Ammon's horn (tissue), 1 donor: Measurements from ENCODE around the gene KCNJ15.
"Not testable (repeated sequence)": the region's sequence is repeated elsewhere in the genome, so short reads cannot be mapped to it uniquely, and the experiment has no call there.

ENCODE experiments used
- DNase-seq: peaks from one replicate; pipeline ENCODE4 v3.0.0-alpha.2; 2016; ENCODE audit warnings: low spot score

The KCNJ15 gene

DNA sequence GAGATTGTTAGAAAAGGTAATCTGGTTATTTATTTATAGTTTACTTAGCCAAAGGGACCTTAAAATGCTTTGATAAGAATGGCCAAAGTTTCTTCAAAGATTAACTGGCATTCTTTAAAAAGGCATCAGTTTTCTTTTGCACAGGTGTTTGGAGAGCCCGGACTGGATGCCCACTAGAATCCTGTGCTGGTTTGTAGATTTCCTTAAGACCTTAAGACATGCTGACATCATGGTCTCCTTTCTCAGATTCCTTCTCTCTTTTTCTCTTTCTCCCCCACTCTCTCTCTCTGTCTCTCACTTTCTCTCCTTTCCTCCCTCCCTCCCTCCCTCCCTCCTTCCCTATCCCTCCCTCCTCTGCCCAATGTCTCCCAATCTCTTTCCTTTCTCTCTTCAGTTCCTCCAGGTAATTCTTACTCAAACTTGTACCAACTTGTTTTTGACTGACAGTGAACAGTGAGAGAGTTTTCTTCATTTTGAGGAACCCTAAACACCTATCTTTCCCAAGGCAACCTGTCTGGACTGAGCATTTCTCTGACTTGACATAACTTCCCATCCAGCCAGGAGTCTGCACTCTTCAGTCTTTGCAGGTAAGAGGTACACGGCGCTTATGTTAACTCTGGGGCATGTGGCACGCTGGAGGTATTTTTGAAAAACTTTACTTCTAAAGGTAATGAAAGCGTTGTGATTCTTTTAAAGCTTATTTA is at the start of gene KCNJ15:
TSS of gene KCNJ15 (plus strand) at position 393 of the 704 bp plus-strand sequence. CDS start 42,271 bp downstream, outside the sequence.
- DNase-seq, result no peak

DNA sequence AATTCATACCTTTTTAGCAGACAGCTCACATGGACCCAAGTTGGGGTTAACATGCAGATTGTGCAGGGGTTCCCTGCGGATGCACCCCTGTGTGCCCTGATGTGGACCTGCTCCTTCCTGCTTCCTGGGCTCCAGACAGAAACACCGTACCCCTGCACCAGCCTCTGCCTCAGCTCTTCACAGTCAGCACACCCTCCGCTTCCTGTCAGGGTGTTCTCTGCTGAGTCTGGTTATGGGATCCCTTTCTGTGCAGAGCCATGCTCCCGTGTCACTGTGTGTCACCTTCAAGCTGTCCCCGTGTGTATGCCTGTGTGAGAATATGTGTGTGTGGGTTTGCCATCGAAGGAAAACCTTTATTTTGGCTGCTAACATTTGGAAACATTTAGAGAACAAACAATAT is 48.7 kb upstream of the KCNJ15 start:
- DNase-seq, result no peak

DNA sequence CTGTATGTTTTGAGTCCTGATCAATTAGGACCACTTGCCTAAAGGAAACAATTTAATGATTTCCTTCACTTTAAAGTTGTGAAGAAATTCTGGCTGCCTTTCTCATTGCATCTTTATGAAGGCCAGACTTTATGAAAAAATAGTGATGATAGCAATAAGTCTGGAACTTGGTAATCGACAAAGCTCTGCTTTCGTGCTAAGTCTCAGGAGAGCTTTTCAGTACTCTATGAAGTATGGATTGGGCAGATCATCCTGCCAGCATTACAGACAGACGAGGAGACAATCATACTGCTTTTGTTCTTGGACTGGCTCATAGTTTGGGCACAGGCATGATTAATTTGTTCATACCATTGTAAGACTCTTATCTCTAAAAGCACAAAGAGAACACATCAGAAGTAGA is 45.5 kb upstream of the KCNJ15 start:
- DNase-seq, result no peak

DNA sequence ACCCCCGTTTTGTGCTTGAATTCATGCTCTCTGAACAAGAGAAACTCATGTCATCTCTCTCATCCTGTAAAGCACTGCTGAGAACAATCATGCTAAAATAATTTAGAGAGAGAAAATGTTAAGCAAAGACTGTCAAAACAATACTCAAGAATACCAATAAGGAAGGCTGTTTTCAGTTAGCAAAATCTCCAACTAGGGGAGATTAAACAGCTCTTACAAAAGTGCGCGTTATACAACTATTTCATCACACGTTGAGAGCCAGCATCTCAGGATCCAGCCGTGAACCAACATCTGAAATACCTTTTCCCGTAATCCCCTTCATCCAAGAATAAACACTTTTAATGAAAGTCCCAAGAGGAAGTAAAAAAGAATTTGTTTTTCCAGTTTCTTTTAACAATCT is 44.1 kb upstream of the KCNJ15 start:
- no peak for DNase-seq

DNA sequence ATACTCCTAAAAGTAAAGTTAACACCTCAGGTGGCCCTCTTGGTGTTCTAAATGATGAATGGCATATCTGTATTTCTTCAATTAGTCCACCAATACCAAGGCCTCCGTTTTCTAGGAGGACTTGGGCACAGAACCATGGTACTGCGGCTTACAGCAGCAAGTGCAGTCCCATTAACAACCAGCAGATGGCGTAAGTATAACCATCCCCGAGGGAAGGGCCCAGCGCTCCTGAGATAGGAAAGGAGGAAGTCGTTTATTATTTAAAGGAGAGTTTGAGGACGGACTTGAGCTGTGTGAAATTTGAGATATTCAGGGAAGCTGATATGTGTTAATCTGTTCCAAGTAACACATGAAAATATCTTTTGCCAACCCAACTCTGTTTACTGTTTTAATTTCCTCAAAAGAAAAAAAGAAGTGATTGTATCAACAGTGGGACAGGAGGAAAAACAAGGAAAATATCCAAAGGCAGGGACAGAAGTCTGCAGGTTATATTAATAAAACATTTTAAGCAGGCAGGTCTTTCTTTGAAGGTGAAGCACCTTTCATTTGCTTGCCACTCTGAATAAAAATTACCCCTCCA is 37.7 kb upstream of the KCNJ15 start:
- peak; percentile 63 for DNase-seq

DNA sequence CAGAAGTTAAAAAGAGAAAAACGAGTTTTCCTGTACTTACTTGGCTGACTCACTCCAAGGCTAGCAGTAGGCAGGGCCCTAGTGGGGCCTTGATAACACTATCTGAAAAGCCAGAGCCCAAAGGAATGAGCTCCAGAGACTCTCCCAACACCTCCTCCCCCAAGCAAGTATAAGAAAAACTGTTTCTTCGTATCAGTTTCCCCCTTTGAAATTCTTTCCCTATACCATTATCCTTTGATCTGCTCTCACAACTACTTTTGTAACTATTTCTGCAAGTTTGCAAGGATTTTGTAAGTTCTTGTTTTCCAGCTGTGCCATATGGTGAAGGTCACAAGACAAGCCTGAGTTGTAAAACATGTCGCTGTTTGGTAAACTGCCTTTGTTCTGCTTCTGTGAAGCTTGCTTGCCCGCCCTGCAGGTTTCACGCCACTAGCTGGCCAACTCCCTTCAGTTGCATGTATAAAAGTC is 36.5 kb upstream of the KCNJ15 start:
- DNase-seq, result no peak

DNA sequence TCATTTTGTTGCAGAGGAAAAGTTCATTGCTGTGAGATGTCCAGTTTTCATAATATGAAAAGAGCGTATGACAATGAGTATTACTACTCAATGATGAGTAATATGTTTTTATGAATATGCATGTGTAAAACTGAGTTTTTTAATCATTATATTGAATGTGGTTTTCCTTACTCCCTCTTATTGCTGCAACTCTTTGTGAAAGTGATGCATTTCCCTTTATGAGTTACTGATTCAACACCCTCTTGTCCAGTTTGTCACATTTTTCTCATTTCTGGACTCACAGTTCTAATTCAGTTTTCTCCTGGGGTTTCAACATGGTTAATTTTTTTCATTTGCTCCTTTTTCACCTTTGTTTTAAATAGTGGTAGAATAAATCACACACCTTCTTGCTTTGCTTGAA is 35.2 kb upstream of the KCNJ15 start:
- DNase-seq, result no peak

DNA sequence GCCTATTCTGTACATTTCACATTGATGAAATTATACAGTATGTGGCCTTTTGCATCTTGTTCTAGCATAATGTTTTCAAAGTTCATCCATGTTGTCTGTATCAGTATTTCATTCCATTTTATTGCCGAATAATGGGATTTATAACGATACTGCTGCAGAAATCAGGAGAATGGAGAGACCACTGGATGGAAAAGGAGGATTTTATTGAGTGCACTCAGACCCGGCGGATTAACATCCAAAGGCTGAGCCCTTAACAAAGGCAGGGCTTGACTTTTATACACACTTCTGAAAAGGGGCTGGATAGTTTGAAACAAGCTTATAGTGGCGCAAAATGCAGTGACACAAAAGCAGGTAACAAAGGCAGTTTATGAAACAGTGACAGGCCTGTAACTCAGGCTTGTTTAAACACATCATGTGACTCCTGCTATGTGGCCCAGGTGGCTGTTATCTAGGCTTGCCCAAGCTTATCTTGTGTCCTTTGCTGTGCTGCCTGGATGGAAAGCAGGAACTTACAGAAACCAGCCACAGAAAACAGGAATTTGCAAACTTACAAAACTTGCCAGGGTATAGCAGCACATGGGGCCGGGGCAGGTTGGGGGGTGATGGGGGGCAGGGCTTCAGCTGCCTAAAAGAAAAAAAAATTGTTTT is 32.8 kb upstream of the KCNJ15 start:
- no peak for DNase-seq

DNA sequence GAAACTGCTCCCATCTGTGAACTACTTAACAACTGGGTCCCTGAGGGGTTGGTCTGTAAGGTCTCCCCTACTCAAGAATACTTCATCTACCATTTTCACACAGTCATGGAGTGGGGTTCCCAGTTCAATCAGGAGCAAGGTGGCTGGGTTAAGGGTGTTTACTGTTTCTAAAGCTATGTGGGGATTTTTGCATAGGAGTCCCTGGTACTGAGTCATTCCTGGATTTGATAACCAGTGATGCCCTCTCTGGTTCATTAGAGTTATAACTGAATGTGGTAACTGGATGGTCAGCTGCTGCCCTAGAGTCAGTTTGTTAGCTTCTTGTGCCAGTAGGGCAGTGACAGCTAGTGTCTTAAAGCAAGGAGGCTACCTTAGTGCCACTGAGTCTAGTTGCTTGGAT is 29.4 kb upstream of the KCNJ15 start:
- DNase-seq, result no peak

DNA sequence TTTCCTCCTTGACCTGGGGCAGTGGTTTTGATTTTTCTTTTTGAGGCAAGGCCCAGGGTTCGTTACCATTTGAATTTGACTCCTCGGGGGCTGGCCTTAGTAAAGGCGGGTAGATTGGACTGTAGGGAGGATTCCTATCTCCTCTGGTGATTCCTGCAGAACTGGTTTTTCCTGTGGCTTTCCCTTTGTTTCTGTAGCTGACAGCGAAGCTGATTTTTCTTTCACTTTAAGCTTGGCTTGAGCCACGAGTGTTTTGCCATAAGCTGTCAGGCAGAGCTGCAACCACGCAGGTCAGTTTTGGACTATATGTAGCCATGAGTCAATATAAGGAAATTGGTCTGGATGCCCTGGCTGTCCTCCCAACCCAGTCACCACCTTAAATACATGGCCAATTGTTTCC is 28.7 kb upstream of the KCNJ15 start:
- no peak for DNase-seq

DNA sequence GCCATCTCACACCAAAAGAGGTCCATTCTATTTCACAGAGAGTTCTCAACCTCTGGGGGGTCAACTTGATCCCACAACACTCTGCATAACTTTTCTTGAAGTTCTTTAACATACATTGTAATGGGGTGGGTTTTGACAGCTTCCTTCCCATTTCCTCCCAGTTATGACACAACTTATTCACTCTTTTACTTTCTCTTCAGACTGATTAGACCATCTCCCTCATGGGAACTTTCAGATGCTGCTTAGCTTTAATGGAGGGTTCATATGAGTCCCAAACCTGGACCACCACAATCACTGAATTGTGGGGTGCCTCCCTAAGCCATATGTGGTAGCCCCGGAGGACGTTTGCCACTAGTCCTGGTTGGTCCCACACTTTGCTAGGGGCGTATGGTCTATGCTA is 28.3 kb upstream of the KCNJ15 start:
- no peak for DNase-seq

DNA sequence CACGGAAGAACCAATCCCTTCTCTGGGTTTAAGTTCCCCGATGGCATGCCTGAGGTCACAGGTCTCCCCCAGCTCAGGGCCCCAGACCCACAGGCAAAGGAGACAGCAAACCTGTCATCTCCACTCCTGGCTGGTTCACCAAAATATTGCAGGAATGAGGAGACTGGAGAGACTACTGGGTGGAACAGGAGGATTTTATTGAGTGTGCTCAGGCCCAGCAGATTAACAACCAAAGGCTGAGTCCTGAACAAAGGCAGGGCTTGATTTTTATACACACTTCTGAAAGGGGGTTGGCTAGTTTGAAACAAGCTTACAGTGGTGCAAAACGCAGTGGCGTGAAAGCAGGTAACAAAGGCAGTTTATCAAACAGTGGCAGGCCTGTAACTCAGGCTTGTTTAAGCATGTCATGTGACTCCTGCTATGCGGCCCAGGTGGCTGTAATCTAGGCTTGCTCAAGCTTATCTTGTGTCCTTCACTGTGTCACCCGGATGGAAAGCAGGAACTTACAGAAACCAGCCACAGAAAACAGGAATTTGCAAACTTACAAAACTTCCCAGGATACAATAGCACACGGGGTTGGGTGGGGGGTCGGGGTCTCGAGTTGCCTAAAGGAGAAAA is 27.4 kb upstream of the KCNJ15 start:
- no peak for DNase-seq

DNA sequence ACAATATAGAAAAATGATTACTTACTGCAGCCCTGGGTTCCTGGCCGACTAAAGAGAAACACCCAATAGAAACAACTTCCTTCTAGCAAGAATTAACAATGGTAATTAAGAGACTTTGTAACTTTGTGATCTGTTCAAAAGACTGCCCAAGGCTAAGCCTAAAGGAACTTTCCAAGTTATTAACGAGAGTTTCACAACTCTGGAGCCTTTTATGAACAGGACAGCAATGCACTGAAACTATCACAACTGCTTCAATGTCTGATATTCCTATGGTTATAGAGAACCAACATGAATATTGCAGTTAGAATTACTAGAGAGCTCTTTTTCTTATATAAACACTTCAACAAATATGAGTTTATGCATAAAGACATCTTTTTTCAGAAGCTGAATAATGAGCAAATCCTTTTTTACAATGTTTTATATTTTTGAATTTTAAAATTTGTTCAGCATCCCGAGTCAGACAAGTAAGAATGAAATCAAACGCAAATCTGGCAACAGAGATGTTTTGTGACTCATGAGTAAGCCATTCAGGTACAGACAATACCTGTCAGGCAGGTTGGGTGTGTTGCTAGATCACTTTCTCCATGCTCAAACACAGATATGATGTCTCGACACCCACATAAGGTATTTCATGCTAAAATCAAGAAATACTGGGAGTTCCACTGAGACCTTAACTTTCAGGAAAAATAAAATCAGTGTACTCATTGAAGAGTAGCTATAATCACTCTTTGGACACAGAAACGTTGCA is 22.2 kb upstream of the KCNJ15 start:
- DNase-seq, result no peak

DNA sequence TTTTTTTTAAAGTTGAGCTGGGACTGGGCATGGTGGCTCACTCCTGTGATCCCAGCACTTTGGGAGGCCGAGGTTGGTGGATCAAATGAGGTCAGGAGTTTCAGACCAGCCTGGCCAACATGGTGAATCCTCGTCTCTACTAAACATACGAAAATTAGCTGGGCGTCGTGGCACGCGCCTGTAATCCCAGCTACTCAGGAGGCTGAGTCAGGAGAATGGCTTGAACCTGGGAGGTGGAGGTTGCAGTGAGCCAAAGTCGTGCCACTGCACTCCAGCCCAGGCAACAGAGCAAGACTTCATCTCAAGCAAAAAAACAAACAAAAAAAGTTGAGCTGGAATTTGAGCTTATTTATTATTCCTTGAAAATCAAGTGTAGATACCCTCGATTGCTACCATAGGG is 21.5 kb upstream of the KCNJ15 start:
- DNase-seq, result not testable (repeated sequence)

DNA sequence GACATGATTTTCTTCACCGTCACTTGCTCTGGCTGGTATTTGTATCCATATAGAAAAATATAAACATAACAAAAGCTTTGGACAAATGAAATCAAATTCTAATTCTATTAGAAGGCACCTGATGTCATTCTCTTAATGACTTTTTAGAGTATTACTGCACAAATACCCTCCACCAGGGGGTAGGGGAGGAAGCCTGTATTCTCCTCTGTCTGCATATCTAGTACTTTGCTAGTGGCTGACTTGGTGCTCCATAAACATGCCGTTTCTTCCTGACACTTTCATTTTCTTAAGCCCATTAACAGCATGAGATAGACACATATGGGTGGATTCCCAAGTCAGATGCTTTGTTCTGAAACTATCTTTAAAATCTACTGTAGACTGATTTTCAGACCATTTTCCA is 20.6 kb upstream of the KCNJ15 start:
- DNase-seq, result no peak

DNA sequence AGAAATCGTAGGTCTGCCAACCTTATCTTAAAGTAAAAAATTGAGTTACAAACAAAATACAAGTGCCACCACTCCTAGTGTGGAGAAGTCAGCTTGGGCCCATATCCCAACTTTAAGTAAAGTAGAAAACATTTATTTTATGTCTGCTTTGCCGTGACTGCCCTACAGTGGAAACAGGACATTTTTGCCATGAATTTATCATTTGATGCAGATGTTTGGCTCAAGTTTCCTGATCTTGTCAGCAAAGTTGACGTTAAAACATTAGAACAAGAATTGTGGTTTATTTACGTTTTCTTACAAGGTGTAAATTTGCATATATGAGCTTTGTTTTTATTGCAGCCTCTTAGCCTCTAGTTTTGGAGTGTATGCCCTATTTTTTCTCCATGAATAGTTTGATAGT is 17.1 kb upstream of the KCNJ15 start:
- no peak for DNase-seq

DNA sequence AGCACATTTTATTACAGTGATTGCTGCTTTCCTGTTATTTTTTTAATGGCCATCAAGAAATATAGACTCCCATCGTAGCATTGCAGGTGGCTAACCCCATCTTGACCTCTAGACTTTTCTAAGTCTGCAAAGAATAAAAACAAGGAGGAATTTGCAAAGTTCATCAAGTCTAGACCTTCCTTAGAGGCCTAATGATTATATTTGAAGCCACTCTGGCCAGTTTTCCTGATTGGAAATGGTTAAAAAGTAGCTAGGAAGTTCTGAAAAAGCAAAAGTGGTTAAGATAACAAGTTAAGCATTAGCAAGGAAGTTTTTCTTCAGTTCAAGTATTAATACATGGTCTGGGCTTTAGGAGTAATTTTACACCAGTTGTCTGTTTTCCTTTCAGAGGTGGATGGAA is 16.7 kb upstream of the KCNJ15 start:
- no peak for DNase-seq

DNA sequence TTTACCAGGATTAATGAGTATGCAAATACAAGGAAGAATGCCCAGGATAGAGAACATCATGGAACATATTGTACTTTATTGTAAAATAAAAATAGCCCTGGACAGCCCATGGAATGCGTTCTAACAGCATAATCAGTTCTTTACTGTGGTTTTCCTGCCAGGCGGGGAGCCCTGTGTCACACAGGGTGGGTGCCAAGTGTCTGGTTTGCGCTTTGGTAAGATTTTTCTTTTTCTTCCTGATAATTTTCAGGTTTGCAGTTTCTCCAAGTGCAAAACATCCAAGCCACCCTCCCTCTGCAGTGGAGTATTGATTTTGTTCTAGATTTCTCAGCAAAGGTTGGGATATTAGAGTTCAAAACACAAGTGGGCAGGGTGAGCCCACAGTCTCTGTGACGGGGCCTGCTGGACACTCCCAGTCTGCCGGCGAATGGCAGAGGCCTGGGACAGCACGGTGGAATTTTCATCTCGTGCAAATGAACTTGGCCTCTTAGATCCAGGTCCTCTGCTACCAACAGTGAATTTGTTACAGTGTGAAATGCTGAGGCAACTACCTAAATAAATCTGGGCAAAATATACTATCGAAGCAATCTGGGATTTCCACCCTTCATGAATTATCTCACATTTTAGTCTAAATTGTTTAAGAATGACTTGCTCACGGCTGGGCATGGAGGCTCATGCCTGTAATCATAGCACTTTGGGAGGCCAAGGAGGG is 15.6 kb upstream of the KCNJ15 start:
- DNase-seq, result no peak

DNA sequence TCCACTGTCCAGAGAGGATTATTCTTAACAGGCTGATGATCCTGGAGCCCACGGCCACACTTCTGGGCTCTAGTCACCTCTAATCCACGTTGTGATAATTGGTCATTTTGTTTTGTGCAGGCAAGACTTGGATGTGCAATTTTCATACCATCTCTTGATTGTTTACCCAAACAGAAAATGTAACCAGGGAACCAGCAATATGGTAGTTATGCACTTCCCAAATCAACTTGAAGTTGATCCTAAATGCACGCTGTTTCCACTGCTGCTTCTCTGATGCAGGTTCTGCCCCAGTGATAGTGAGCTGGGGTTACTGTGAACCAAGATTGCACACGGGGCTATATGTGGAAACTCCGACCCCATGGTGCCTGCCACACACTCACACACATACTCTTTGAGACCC is 14.7 kb upstream of the KCNJ15 start:
- no peak for DNase-seq

DNA sequence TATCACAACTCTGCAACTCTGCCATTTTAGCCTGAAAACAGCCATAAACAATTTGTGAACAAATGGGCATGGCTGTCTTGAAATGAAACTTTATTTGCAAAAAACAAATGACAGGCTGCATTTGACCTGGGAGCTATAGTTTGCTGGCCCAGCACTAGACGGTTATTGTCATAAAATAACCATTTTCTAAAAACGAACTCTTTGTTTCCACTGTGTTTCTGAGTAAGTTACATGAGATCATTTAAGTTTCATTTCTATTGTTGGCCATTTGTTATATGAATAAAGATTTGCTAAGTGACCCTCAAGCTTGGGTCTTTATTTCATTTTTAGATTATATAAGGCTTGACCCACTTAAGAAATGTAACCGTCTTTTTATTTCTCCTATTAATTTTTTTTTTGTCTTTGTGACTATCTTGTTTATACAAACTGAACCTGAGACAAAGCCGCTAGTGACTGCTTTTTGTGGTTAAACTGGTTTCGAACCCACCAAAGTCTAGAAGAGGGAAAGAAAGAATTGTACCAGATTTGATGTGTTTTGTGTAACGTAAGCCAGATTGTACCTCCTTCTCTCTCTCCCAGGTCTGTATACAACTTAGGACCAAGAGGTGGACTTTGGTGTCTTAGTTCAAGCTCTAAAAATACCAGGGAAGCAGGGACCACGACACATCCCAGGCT is 12.9 kb upstream of the KCNJ15 start:
- DNase-seq, result no peak

DNA sequence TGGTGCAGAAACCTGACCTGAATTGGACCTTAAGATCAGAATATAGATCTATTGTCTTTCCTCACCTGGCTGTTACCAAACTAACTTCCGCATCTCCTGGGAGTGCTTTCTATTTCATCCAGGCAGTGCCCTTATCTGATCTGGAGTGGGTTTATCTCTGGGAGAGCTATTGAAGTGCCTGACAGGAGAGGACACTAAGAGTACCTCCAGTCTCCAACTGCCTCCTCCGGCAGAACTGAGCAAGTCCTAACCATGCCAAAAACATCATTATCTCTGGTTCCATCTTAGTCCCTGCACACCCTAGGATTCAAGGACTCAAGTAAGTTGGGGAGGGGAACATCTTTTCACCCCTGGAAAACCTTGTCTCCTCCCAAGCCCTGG is 12.4 kb upstream of the KCNJ15 start:
- no peak for DNase-seq
